Retinal pigment epithelial cell (primary cell): ENCODE data around the gene TNS1.

Experiments used
- DNase-seq: peaks from one replicate; pipeline ENCODE4 v3.0.0-alpha.2; 2010; ENCODE audit warnings: low read depth
- H3K4me3 ChIP-seq: 2 replicates; pipeline ENCODE4 v1.5.1; 2011; ENCODE audit warnings: mild to moderate bottlenecking, low read length, control low read depth, moderate library complexity
- TF ChIP-seq, protein P1 (sequence below): conservative IDR thresholded peaks from 2 replicates; pipeline ENCODE4 v1.5.1; 2011; ENCODE audit warnings: low read depth, low read length, control low read depth, inconsistent platforms

Gene TNS1

DNA sequence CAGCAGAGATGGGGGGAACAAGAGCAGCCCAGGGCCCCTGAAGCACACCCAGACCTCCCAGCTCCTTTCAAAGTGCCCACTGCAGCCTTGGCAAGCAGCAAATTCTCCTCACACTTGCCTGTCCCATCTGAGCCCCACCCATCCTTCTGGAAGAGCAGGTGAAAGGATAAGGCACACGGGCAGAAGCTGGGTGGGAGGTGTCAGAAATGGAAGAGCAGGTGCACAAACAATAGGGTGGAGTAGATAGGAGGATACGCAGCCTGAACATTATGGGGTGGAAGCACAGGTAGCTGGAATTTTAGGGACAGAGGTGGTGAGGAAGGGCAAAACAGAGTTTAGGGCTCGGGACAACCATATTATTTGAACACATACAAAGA is 69.2 kb downstream of the TNS1 start:
- TF ChIP-seq, protein P1, sequence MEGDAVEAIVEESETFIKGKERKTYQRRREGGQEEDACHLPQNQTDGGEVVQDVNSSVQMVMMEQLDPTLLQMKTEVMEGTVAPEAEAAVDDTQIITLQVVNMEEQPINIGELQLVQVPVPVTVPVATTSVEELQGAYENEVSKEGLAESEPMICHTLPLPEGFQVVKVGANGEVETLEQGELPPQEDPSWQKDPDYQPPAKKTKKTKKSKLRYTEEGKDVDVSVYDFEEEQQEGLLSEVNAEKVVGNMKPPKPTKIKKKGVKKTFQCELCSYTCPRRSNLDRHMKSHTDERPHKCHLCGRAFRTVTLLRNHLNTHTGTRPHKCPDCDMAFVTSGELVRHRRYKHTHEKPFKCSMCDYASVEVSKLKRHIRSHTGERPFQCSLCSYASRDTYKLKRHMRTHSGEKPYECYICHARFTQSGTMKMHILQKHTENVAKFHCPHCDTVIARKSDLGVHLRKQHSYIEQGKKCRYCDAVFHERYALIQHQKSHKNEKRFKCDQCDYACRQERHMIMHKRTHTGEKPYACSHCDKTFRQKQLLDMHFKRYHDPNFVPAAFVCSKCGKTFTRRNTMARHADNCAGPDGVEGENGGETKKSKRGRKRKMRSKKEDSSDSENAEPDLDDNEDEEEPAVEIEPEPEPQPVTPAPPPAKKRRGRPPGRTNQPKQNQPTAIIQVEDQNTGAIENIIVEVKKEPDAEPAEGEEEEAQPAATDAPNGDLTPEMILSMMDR, result no peak
- H3K4me3 ChIP-seq, result no peak overlapping the region
- DNase-seq, result no peak

GRCh38 chr2:217932803-217933616 is 69.8 kb downstream of the TNS1 start:
- H3K4me3 ChIP-seq, result no peak overlapping the region

DNA sequence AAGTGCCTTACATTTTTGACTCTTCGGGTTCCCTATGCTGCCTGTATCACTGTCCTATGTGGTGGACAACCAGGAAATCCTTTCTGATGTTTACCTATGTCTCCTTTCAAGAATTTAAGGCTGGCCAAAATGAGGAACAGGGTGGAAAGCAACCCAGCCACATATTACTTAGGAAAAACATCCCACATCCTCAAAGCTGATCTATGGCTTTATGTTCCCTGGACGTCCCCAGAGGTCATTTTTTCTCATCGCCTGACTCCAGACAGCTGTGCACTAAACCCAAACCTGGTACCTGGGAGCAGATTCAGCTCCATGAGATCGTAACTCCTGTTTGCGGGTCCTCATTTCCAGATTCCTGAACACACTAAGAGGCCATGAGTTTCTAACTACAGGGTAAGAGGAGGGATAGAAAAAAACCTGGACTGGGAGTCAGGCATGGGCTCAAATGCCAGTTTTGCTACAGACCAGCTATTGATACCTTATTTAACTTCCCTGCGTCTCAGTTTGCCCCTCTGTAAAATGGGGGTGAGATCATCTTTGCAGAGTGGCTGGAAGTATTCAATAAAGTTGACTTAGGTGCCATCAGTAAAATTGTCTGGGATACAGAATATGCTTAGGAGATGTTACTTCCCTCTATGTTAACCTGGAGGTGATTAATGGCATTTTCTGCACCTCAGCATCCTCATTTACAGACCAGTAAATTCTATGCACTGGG is 70.8 kb downstream of the TNS1 start:
- TF ChIP-seq, protein P1, result no peak
- no peak overlapping the region for H3K4me3 ChIP-seq
- DNase-seq, result no peak

More at GRCh38 chr2:217932803-217933616, 69.8 kb downstream of the TNS1 start:
- TF ChIP-seq, protein P1, result no peak
- DNase-seq, result no peak

GRCh38 chr2:217930761-217931563 is 71.8 kb downstream of the TNS1 start:
- TF ChIP-seq, protein P1, result no peak
- H3K4me3 ChIP-seq, result no peak overlapping the region
- DNase-seq, result no peak

GRCh38 chr2:217929757-217930707 is 72.8 kb downstream of the TNS1 start:
- no peak for DNase-seq
- no peak overlapping the region for H3K4me3 ChIP-seq
- TF ChIP-seq, protein P1, result no peak

GRCh38 chr2:217929272-217929671 is 73.5 kb downstream of the TNS1 start:
- TF ChIP-seq, protein P1, result no peak
- DNase-seq, result no peak
- H3K4me3 ChIP-seq, result no peak overlapping the region
